ENCODE measurements around the gene TOMM70. TPM values are rescaled to one million over a fixed set of nuclear protein-coding genes. Genes with fewer than 3 reads are reported as not detected.
"Not testable (repeated sequence)": the region's sequence is repeated elsewhere in the genome, so short reads cannot be mapped to it uniquely, and the experiment has no call there.

The TOMM70 gene
- 40.5 TPM for polyA plus RNA-seq (2013, experiment 1 of 2)
- 40.6 TPM for polyA plus RNA-seq (2013, experiment 2 of 2)

DNA sequence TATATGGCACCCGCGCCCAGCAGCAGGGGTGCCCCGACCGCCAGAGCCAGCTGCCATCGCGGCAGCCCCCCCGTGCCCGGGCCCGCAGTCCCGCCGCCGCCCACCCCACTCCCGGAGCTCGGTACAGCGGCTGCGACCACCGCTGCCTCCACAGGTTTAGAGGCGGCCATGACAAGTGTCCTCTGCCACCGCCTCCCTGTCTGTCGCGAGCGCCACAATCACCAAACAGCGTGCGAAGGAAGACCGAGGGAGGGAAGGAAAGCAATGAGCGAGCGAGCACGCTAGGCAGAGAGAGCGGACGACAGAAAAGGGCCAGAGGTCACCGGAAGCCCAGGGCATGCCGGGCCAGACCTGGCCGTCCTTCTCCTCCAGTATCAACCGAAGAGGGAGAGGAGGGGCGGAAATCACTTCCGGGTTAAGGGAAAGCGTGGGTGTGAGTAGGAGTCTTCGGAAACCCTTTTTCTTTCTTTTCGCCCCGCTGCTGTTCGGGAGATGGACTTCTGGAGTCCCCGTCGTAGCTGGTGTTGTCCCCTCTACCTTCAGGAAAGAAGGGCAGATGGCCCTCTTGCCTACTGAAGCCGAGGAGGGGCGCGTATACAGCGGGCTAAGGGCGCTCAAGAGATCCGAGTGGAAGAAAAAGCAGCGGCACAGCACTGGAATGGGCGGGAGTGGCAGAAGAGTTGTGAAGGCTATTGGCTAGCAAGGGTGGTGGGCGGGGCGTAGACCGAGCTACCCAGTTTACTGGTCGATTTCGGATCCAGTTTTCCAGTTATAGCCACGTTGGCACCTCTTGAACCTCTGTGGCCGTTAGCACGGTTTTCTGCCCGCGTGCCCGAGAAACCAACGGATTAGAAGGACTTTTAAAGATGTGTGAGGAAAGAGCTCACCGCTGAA lies at the start of gene TOMM70, which contains the start of gene LNP1:
TOMM70 (minus strand) TSS at position 310 of the 894 bp plus-strand sequence; CDS start at position 170, 140 bp downstream.
LNP1 (plus strand) TSS at position 760 of the 894 bp plus-strand sequence. CDS start 28,191 bp downstream, outside the sequence.
- Histone ChIP-seq H3K27me3 (ENCODE audit: insufficient read depth, low read length) (no peaks in the 10 kb centered on the region), H3K36me3 (ENCODE audit: insufficient read depth, low read length) (no peaks in the 10 kb centered on the region), H3K4me3 (ENCODE audit: low read length) (peak within 1 kb of the TSS; percentile 85), H3K4me1 (ENCODE audit: insufficient read depth, low read length) (peaks cover 14% of the 10 kb centered on the region), H3K9ac (ENCODE audit: low read depth, low read length) (peak within 1 kb of the TSS; percentile 94), H3K27ac (ENCODE audit: low read depth, low read length) (peak within 1 kb of the TSS; percentile 95), H3K9me3 (ENCODE audit: insufficient read depth, low read depth, low read length) (no peaks in the 10 kb centered on the region)
- under 1% methylated on average over 63 of the region's 64 CpGs for WGBS

DNA sequence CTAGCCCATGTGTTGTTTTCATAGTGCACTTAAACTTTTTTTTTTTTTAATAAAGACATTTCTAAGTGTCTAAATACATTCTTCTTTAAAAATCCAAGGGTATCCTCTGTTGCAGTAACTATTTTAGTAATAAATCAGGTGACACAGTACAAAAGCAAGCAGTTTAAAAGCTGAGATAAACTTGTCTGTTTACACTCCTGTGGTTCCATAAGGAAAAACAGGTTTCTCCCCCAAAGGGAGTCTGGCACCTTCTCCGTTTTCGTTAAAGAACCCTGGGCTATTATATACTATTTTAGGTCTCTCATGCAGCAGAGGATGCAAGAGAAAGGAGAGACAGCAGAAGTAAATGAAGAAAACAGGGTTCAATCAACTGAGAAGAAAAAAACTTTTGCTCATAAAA lies 48.3 kb upstream of the TOMM70 start:
- no peak overlapping the region for H3K9ac ChIP-seq (ENCODE audit: low read depth, low read length)
- WGBS = 55% methylated on average over 2 of the region's 2 CpGs
- peaks cover 17% of the 10 kb centered on the region for H3K4me1 ChIP-seq (ENCODE audit: insufficient read depth, low read length)
- 0 out of 2 replicates have a peak, but pooled peaks cover 2% of the 10 kb centered on the region for H3K36me3 ChIP-seq (ENCODE audit: insufficient read depth, low read length)
- H3K27me3 ChIP-seq (ENCODE audit: insufficient read depth, low read length) = no peaks in the 10 kb centered on the region
- H3K27ac ChIP-seq (ENCODE audit: low read depth, low read length) = no peak overlapping the region
- H3K9me3 ChIP-seq (ENCODE audit: insufficient read depth, low read depth, low read length) = peaks cover 31% of the 10 kb centered on the region
- H3K4me3 ChIP-seq (ENCODE audit: low read length) = no peak overlapping the region

- Histone ChIP-seq H3K36me3 (ENCODE audit: insufficient read depth, low read length) (peaks cover 7% of the 10 kb centered on the region; the same call in 1 of the 2 replicates), H3K4me1 (ENCODE audit: insufficient read depth, low read length) (peaks cover 16% of the 10 kb centered on the region), H3K27me3 (ENCODE audit: insufficient read depth, low read length) (no peaks in the 10 kb centered on the region), H3K9ac (ENCODE audit: low read depth, low read length) (no peak overlapping the region), H3K27ac (ENCODE audit: low read depth, low read length) (no peak overlapping the region), H3K9me3 (ENCODE audit: insufficient read depth, low read depth, low read length) (peaks cover 41% of the 10 kb centered on the region), H3K4me3 (ENCODE audit: low read length) (no peak overlapping the region)
- WGBS = 100% methylated on average over 1 of the region's 1 CpG
These were observed 47.2 kb upstream of the TOMM70 start for GRCh38 chr3:100448079-100448478.

- peaks cover 16% of the 10 kb centered on the region for H3K4me1 ChIP-seq (ENCODE audit: insufficient read depth, low read length)
- H3K4me3 ChIP-seq (ENCODE audit: low read length); H3K27ac ChIP-seq (ENCODE audit: low read depth, low read length); H3K9ac ChIP-seq (ENCODE audit: low read depth, low read length); H3K27me3 ChIP-seq (ENCODE audit: insufficient read depth, low read length): not testable (repeated sequence)
- peaks cover 47% of the 10 kb centered on the region for H3K9me3 ChIP-seq (ENCODE audit: insufficient read depth, low read depth, low read length)
- WGBS = 95% methylated on average over 3 of the region's 3 CpGs
- H3K36me3 ChIP-seq (ENCODE audit: insufficient read depth, low read length) = peaks cover 11% of the 10 kb centered on the region; the same call in 1 of the 2 replicates
These were observed 46.2 kb upstream of the TOMM70 start for GRCh38 chr3:100447067-100447466.

GRCh38 chr3:100443690-100444089 lies 42.8 kb upstream of the TOMM70 start:
- H3K27me3 ChIP-seq (ENCODE audit: insufficient read depth, low read length) = no peaks in the 10 kb centered on the region
- peaks cover 47% of the 10 kb centered on the region for H3K9me3 ChIP-seq (ENCODE audit: insufficient read depth, low read depth, low read length)
- peaks cover 11% of the 10 kb centered on the region; the same call in 1 of the 2 replicates for H3K36me3 ChIP-seq (ENCODE audit: insufficient read depth, low read length)
- H3K27ac ChIP-seq (ENCODE audit: low read depth, low read length) = no peak overlapping the region
- H3K4me1 ChIP-seq (ENCODE audit: insufficient read depth, low read length) = peaks cover 3% of the 10 kb centered on the region
- H3K4me3 ChIP-seq (ENCODE audit: low read length) = no peak overlapping the region
- no peak overlapping the region for H3K9ac ChIP-seq (ENCODE audit: low read depth, low read length)

- Histone ChIP-seq H3K9me3 (ENCODE audit: insufficient read depth, low read depth, low read length) (peaks cover 32% of the 10 kb centered on the region), H3K9ac (ENCODE audit: low read depth, low read length) (no peak overlapping the region), H3K36me3 (ENCODE audit: insufficient read depth, low read length) (peaks cover 11% of the 10 kb centered on the region; the same call in 1 of the 2 replicates), H3K27ac (ENCODE audit: low read depth, low read length) (no peak overlapping the region), H3K4me3 (ENCODE audit: low read length) (no peak overlapping the region), H3K4me1 (ENCODE audit: insufficient read depth, low read length) (peaks cover 8% of the 10 kb centered on the region; the same call in 1 of the 2 replicates), H3K27me3 (ENCODE audit: insufficient read depth, low read length) (no peaks in the 10 kb centered on the region)
- 92% methylated on average over 3 of the region's 3 CpGs for WGBS
These were observed 40.0 kb upstream of the TOMM70 start for GRCh38 chr3:100440895-100441294.

DNA sequence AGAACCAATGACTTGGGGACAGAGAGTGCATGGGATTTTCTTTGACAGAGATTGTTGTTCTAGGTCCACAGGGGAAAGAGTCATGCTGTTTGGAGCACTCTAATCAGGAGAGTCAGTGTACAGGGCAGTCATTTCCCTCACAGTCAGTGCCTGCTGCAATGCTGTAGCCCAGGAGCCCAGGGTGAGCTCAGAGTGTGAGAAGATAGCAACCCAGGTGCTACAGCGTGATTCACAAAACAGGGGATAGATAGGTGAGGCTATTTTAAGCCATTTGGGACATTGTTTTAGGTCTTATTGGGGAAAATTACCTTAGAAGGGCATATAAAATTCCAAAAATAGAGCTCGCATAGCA lies 37.7 kb upstream of the TOMM70 start:
- 0 out of 2 replicates have a peak, but pooled peaks cover 7% of the 10 kb centered on the region for H3K36me3 ChIP-seq (ENCODE audit: insufficient read depth, low read length)
- H3K4me3 ChIP-seq (ENCODE audit: low read length) = no peak overlapping the region
- H3K4me1 ChIP-seq (ENCODE audit: insufficient read depth, low read length) = peaks cover 8% of the 10 kb centered on the region; the same call in 1 of the 2 replicates
- no peak overlapping the region for H3K9ac ChIP-seq (ENCODE audit: low read depth, low read length)
- 93% methylated on average over 2 of the region's 2 CpGs for WGBS
- H3K27me3 ChIP-seq (ENCODE audit: insufficient read depth, low read length) = no peaks in the 10 kb centered on the region
- peaks cover 10% of the 10 kb centered on the region; the same call in 1 of the 2 replicates for H3K9me3 ChIP-seq (ENCODE audit: insufficient read depth, low read depth, low read length)
- no peak overlapping the region for H3K27ac ChIP-seq (ENCODE audit: low read depth, low read length)

DNA sequence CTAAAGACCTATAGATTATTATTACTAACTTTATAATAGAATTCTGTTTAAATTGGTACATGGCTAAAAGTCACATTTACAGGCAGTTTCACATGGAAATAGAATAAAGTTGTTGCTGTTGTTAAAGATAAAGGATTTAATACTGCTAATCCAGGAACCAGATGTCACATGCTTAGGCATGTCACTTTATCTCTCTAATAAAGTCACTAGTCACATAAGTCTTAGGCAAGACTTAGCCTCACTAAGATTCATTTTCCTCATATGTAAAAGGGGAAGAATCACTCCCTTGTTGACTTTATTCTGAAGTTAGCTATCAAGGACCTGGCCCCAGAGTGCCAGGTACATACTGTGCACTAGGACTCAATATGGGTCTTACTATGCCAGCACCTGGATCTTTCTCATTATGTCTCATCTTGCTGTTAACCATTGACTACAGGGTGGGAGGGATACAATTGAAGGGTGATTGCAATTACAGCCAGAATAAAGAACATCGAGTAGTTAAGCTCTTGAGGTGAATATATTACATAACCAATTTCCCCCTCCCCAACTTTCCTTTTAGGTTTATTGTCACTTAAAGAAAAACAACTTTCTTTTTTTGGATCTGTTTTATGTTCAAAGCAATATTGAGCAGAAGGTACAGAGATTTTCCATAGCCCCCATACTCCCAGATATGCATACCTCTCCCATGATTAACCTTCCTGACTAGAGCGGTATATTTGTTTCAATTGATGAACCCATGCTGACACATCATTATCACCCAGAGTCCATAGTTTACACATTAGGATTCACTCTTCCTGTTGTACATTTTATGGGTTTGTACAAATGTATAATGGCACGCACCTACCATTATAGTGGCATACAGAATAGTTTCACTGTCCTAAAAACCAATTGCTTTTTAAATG lies 37.1 kb upstream of the TOMM70 start:
- Histone ChIP-seq H3K4me3 (ENCODE audit: low read length) (no peak overlapping the region), H3K9me3 (ENCODE audit: insufficient read depth, low read depth, low read length) (peaks cover 4% of the 10 kb centered on the region; the same call in 1 of the 2 replicates), H3K36me3 (ENCODE audit: insufficient read depth, low read length) (0 out of 2 replicates have a peak, but pooled peaks cover 5% of the 10 kb centered on the region), H3K27ac (ENCODE audit: low read depth, low read length) (no peak overlapping the region), H3K27me3 (ENCODE audit: insufficient read depth, low read length) (no peaks in the 10 kb centered on the region), H3K9ac (ENCODE audit: low read depth, low read length) (no peak overlapping the region), H3K4me1 (ENCODE audit: insufficient read depth, low read length) (peaks cover 8% of the 10 kb centered on the region; the same call in 1 of the 2 replicates)
- 94% methylated on average over 1 of the region's 3 CpGs for WGBS

- no peak overlapping the region for H3K27ac ChIP-seq (ENCODE audit: low read depth, low read length)
- peaks cover 8% of the 10 kb centered on the region; the same call in 1 of the 2 replicates for H3K4me1 ChIP-seq (ENCODE audit: insufficient read depth, low read length)
- no peak overlapping the region for H3K4me3 ChIP-seq (ENCODE audit: low read length)
- no peaks in the 10 kb centered on the region for H3K36me3 ChIP-seq (ENCODE audit: insufficient read depth, low read length)
- H3K9ac ChIP-seq (ENCODE audit: low read depth, low read length) = no peak overlapping the region
- no peaks in the 10 kb centered on the region for H3K9me3 ChIP-seq (ENCODE audit: insufficient read depth, low read depth, low read length)
- WGBS = 97% methylated on average over 2 of the region's 2 CpGs
- H3K27me3 ChIP-seq (ENCODE audit: insufficient read depth, low read length) = no peaks in the 10 kb centered on the region
These were observed 36.1 kb upstream of the TOMM70 start for GRCh38 chr3:100436951-100437350.

DNA sequence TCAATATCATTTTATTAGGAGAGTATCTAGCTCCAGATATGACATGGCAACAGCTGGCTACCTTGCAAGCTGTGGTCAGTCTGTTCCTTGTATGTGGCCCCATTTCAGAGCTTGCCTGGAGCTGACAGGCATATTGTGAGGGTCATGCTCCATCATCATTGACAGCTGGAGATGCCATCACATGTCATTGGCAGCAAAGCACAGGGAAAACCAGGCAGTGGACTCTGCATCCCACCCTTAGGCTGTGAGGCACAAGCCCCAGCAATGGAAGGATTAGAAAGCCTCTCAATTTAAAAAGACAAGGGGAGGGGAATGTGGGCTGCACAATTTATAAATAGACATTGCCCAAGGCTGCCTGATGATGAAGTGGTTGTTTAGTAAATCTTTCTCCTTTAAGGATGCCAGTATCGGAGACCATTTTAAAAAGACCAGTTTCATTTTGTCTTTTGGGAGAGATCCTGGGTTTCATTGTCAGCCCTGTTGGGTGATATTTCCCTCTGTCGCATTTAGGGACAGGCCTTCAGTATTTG lies 28.4 kb upstream of the TOMM70 start:
- Histone ChIP-seq H3K9ac (ENCODE audit: low read depth, low read length) (no peak overlapping the region), H3K4me3 (ENCODE audit: low read length) (no peak overlapping the region), H3K9me3 (ENCODE audit: insufficient read depth, low read depth, low read length) (no peaks in the 10 kb centered on the region), H3K27ac (ENCODE audit: low read depth, low read length) (no peak overlapping the region), H3K4me1 (ENCODE audit: insufficient read depth, low read length) (no peaks in the 10 kb centered on the region; the same call in 1 of the 2 replicates), H3K27me3 (ENCODE audit: insufficient read depth, low read length) (no peaks in the 10 kb centered on the region), H3K36me3 (ENCODE audit: insufficient read depth, low read length) (no peaks in the 10 kb centered on the region)
- WGBS = 93% methylated on average over 2 of the region's 2 CpGs
